Gastrocnemius medialis (tissue), 4 donors: ENCODE data around the gene BNC2. TPM values are rescaled to one million over a fixed set of nuclear protein-coding genes. Genes with fewer than 3 reads are reported as not detected.

Experiments used
- ATAC-seq, 2 donors: fragments of 150-250 bp; one replicate each; pipeline ENCODE4 v1.9.1; 2016
- DNase-seq, 2 donors: peaks; one replicate each; pipeline ENCODE4 v3.0.0-alpha.2; 2019
- H3K27ac ChIP-seq, 4 donors: fragments of 200-600 bp; sonication (generic); 1 replicate in 1 of 4; 2 replicates in 3 of 4; pipeline ENCODE4 v1.5.1; 2016 to 2018; ENCODE audit warnings: mild to moderate bottlenecking in 2 of 4, moderate library complexity in 1 of 4
- H3K27me3 ChIP-seq, 3 donors: fragments of 200-600 bp; sonication (generic) in 2 of 3; 1 replicate in 1 of 3; 2 replicates in 2 of 3; pipeline versions ENCODE4 v1.5.1 to v1.6.0; 2016 to 2019; ENCODE audit warnings: mild to moderate bottlenecking in 1 of 3, moderate library complexity in 1 of 3
- H3K36me3 ChIP-seq, 2 donors: fragments of 200-600 bp; sonication (generic) in 1 of 2; one replicate each; pipeline ENCODE4 v1.5.1; 2017 to 2018
- H3K4me1 ChIP-seq, 2 donors: fragments of 200-600 bp; sonication (generic) in 1 of 2; one replicate each; pipeline ENCODE4 v1.5.1; 2016 to 2017; ENCODE audit warnings: mild to moderate bottlenecking in 2 of 2
- H3K4me3 ChIP-seq, 4 donors: fragments of 200-600 bp; sonication (generic) in 3 of 4; 1 replicate in 1 of 4; 2 replicates in 3 of 4; pipeline ENCODE4 v1.5.1; 2016 to 2019; ENCODE audit warnings: mild to moderate bottlenecking in 2 of 4
- H3K9me3 ChIP-seq, 3 donors: fragments of 200-600 bp; sonication (generic) in 2 of 3; 1 replicate in 1 of 3; 2 replicates in 2 of 3; pipeline ENCODE4 v1.5.1; 2016 to 2019
- POLR2A ChIP-seq, 2 donors: fragments of 450-650 bp; IDR thresholded peaks; one replicate each; pipeline ENCODE4 v1.6.1; 2017; ENCODE audit warnings: antibody characterized with exemption in 2 of 2, mild to moderate bottlenecking in 2 of 2, moderate library complexity in 2 of 2
- in situ Hi-C, 4 donors: fragments of 200-750 bp; cut with MboI; loops; one replicate each; pipeline versions ENCODE4 v1.15.0 to v1.8.0; 2017; ENCODE audit warnings: low sequenced_read_pairs in 4 of 4
- intact Hi-C: fragments of 100-400 bp; cut with DNase I; formaldehyde crosslinking; loops from one replicate; pipeline ENCODE4 v1.15.1; 2023; ENCODE audit warnings: low total_unique reads
- total RNA-seq, 4 donors: library from RNA; depleted of rRNA; stranded (reverse); fragments of >200 nt; gene quantifications; one replicate each; pipeline versions ENCODE4 v1.1.0 to v1.2.3, GENCODE V29; 2016
- TF ChIP-seq, protein P1 (sequence below), 5 experiments: fragments of 450-650 bp in 3 of 5; fragments of 200-600 bp in 2 of 5; sonication (generic) in 2 of 5; IDR thresholded peaks in 4 of 5; conservative IDR thresholded peaks in 1 of 5; 1 replicate in 4 of 5; 2 replicates in 1 of 5; pipeline ENCODE4 v1.5.1; 2016 to 2019; ENCODE audit warnings: antibody characterized with exemption in 5 of 5, mild to moderate bottlenecking in 3 of 5, moderate library complexity in 3 of 5

Gene BNC2
- total RNA-seq, 4 donors from 2014 or later, result 40.9 to 122 (median 68.7) TPM

DNA sequence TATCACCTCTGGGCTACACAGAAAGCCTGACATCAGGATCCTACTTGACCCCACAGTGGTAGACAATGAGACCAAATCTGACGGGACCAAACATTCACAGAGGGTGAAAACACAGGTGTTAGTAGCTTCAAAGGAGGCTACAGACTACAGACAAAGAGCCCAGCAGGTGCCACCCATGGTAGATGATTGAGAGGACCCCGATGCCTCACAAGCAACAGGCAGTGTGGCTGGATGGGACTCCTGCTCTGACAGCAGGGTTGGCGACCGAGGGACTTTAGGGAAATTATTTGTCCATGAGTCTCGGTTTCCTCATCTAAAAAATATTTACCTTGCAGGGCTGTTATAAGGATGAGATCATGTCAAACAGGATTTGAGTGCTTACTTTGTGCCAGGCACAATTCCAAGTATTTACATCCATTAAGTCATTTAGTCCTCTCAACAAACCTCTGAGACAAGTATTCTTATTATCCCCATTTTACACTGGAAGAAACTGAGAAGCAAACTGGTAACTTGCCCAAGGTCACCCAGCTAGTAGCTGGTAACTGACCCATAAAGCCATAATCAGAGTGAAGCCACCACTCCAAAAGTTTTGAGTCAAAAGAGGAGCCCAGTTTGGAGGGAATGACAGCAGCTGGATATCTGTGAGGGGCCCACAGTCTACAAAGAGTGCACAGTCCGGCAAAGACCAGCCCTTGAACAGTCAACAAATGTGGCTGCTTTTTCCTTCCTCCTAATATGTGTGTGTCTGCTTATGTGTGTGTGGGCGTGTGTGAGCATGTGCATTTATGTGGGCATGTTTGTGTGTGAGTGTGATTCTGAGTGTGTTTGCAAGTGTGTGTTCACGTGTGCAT lies 502.0 kb downstream of the BNC2 start:
- intact Hi-C loops, result no loop called here
- no peaks in the 10 kb centered on the region for H3K36me3 ChIP-seq
- TF ChIP-seq POLR2A (IDR thresholded peaks at IDR 0.05), result no peak
- TF ChIP-seq, protein P1, sequence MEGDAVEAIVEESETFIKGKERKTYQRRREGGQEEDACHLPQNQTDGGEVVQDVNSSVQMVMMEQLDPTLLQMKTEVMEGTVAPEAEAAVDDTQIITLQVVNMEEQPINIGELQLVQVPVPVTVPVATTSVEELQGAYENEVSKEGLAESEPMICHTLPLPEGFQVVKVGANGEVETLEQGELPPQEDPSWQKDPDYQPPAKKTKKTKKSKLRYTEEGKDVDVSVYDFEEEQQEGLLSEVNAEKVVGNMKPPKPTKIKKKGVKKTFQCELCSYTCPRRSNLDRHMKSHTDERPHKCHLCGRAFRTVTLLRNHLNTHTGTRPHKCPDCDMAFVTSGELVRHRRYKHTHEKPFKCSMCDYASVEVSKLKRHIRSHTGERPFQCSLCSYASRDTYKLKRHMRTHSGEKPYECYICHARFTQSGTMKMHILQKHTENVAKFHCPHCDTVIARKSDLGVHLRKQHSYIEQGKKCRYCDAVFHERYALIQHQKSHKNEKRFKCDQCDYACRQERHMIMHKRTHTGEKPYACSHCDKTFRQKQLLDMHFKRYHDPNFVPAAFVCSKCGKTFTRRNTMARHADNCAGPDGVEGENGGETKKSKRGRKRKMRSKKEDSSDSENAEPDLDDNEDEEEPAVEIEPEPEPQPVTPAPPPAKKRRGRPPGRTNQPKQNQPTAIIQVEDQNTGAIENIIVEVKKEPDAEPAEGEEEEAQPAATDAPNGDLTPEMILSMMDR (IDR thresholded peaks at IDR 0.05 in 4 of 5, conservative IDR thresholded peaks at IDR 0.05 in 1 of 5), result no peak

DNA sequence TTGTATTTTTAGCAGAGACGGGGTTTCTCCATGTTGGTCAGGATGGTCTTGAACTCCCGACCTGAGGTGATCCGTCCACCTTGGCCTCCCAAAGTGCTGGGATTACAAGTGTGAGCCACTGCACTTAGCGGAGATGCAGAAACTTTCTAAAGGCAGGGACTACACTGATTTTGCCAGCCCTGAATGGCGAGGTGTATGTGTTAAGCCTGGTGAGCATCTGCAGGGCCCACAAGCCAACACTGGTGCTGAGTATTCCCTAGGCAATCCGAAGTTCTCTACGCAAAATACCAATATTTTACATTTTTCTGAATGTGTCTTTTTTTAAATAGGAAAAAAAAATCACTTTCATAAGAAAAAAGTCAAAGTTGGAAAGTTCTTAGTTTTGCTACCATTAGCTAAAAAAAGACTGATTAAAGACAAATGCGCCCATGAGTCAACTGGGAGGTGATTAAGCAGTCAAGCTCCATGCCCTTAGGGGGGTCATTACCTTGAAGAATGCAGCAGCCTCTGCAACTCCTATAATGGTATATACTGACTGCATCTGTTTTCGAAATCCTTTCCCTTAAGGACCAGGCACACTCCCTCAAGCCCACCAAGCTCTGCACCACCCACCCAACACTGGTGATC lies 502.8 kb downstream of the BNC2 start:
- ATAC-seq (no peak), DNase-seq (no peak)
- Histone ChIP-seq H3K27me3 (no peaks in the 10 kb centered on the region), H3K9me3 (no peaks in the 10 kb centered on the region), H3K27ac (no peak overlapping the region), H3K4me1 (no peaks in the 10 kb centered on the region), H3K36me3 (no peaks in the 10 kb centered on the region), H3K4me3 (no peak overlapping the region)
- in situ Hi-C loops, result no loop called here
- intact Hi-C loops, result no loop called here
- no peak for TF ChIP-seq POLR2A (IDR thresholded peaks at IDR 0.05)
- TF ChIP-seq, protein P1 (IDR thresholded peaks at IDR 0.05 in 4 of 5, conservative IDR thresholded peaks at IDR 0.05 in 1 of 5), result no peak

More for the DNA sequence above, 502.0 kb downstream of the BNC2 start:
- in situ Hi-C loops, result no loop called here
- ATAC-seq (no peak), DNase-seq (no peak)
- no peaks in the 10 kb centered on the region for H3K27me3 ChIP-seq
- no peak overlapping the region for H3K27ac ChIP-seq
- H3K4me1 ChIP-seq, result no peaks in the 10 kb centered on the region
- H3K9me3 ChIP-seq, result no peaks in the 10 kb centered on the region
- no peak overlapping the region for H3K4me3 ChIP-seq

DNA sequence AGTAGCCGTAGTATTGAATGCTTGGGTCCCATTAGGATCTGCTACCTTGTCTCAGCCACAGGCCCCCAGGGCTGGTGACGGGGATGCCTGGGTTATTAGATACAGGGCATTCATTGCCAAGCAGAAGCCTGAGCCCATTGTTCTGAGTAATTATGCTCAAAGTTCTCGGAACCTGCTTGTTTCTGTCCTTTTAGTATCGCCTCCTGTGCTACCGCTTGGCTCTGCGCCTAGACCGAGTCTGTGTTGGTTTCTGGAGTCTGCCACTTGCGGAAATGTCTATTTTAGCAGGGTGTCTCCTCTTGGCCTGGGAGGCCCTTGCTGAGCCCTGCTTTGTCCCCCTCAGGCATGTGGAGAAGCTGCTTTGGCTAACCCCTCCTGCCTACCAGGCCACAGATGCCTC lies 506.1 kb downstream of the BNC2 start:
- intact Hi-C loops (no loop called here), in situ Hi-C loops (no loop called here)
- TF ChIP-seq POLR2A (IDR thresholded peaks at IDR 0.05), result no peak
- TF ChIP-seq, protein P1 (IDR thresholded peaks at IDR 0.05 in 4 of 5, conservative IDR thresholded peaks at IDR 0.05 in 1 of 5), result no peak
- Histone ChIP-seq H3K4me1 (no peaks in the 10 kb centered on the region), H3K4me3 (no peak overlapping the region), H3K9me3 (no peaks in the 10 kb centered on the region), H3K27ac (peak overlapping the region in 2 of 4 donors; percentile 29 to 47), H3K36me3 (no peaks in the 10 kb centered on the region), H3K27me3 (no peaks in the 10 kb centered on the region)
- DNase-seq (no peak), ATAC-seq (peak; percentile 52 to 65)

DNA sequence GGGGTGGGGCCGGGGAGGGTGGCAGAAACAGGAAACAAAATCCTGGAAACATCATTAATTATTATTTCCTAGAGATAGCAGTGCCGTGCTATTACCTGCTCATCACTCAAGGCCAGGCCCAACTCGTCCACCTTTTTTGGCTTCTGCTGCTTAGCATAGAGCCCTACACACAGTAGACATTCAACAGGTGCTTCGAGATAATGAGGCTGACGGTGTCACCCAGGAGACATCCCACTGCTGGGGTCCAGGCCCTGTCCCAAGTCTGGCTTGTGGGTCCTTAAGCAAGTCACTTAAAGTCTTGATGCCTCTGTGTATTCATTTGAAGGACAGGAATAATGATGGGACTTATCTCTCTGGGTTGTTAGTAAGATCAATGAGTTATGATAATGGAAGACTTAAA lies 506.6 kb downstream of the BNC2 start:
- DNase-seq (no peak), ATAC-seq (no peak)
- Histone ChIP-seq H3K9me3 (no peaks in the 10 kb centered on the region), H3K4me3 (no peak overlapping the region), H3K27me3 (no peaks in the 10 kb centered on the region), H3K36me3 (no peaks in the 10 kb centered on the region), H3K4me1 (no peaks in the 10 kb centered on the region), H3K27ac (peak overlapping the region in 3 of 4 donors; percentile 29 to 47 (median 31))
- intact Hi-C loops, result no loop called here
- TF ChIP-seq POLR2A (IDR thresholded peaks at IDR 0.05), result no peak
- TF ChIP-seq, protein P1 (IDR thresholded peaks at IDR 0.05 in 4 of 5, conservative IDR thresholded peaks at IDR 0.05 in 1 of 5), result no peak
- in situ Hi-C loops, result no loop called here
